SH-SY5Y (cell line): ENCODE data around the gene LRRC8C.

Source experiments
- GATA2 ChIP-seq: IDR thresholded peaks from 2 replicates; pipeline ENCODE4 v1.6.1; 2011; ENCODE audit warnings: mild to moderate bottlenecking, low read depth, low read length
- GATA3 ChIP-seq: IDR thresholded peaks from 2 replicates; pipeline ENCODE4 v1.6.1; 2011; ENCODE audit warnings: low read depth, mild to moderate bottlenecking, low read length, moderate library complexity

DNA sequence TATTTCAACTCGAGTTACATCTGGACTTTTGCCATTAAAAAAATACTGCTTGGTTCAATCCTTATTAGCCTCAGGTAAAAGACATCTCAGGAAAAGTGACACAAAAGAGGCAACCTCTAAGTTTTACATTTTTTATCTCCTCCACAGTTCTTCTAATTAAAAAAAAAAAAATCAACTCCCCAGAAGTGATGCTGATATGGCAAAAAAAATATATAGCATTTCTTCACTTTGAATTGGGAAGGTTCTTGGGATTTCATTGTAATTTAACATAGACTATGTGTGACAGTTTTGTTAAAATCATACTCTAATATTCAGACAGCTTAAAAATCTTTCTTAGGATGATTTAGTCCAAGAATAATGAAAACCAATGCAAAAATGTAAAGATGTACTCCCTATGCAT, 87.9 kb downstream of the LRRC8C start:
- TF ChIP-seq GATA3 = no peak
- TF ChIP-seq GATA2 = no peak
